ENCODE results near the gene ZWILCH.

DNA sequence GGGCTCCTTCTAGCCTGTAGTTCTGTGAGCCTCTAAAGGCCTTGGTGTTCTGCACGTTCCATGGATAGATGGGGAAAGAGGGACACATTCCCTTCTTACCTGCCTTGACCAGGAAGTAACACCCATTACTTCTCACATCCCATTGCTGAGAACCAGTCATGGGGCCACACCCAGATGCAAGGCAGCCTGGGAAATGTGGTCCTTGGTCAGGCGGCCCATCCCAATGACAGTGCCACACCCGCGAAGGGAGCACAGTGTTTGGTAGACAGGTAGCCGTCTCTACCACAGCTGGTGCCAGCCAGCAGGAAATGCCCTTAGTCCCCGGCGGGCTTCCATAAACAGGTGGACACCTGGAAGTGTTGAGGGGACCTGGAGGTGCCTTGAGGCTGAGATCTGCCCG, 83.8 kb downstream of the ZWILCH start:
- TF ChIP-seq POLR2A (conservative IDR thresholded peaks at IDR 0.05) (no peak), CBX5 (IDR thresholded peaks at IDR 0.05; ENCODE audit: borderline replicate concordance, low read depth) (no peak), HDAC1 (IDR thresholded peaks at IDR 0.05) (no peak), MAFK (IDR thresholded peaks at IDR 0.05; ENCODE audit: low read length) (no peak), ZFP36 (IDR thresholded peaks at IDR 0.05; ENCODE audit: low read depth, low read length, partially characterized antibody) (no peak), PTTG1 (tag; IDR thresholded peaks at IDR 0.05; ENCODE audit: low read depth) (no peak), TARDBP (IDR thresholded peaks at IDR 0.05) (no peak), FOXM1 (IDR thresholded peaks at IDR 0.05; ENCODE audit: low read depth) (no peak), FOXM1 (CRISPR knock-in tag; IDR thresholded peaks at IDR 0.05; ENCODE audit: low read depth) (no peak), SETDB1 (IDR thresholded peaks at IDR 0.05; ENCODE audit: low read length) (no peak)
- TF ChIP-seq, protein P1, sequence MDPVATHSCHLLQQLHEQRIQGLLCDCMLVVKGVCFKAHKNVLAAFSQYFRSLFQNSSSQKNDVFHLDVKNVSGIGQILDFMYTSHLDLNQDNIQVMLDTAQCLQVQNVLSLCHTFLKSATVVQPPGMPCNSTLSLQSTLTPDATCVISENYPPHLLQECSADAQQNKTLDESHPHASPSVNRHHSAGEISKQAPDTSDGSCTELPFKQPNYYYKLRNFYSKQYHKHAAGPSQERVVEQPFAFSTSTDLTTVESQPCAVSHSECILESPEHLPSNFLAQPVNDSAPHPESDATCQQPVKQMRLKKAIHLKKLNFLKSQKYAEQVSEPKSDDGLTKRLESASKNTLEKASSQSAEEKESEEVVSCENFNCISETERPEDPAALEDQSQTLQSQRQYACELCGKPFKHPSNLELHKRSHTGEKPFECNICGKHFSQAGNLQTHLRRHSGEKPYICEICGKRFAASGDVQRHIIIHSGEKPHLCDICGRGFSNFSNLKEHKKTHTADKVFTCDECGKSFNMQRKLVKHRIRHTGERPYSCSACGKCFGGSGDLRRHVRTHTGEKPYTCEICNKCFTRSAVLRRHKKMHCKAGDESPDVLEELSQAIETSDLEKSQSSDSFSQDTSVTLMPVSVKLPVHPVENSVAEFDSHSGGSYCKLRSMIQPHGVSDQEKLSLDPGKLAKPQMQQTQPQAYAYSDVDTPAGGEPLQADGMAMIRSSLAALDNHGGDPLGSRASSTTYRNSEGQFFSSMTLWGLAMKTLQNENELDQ (CRISPR knock-in tag; IDR thresholded peaks at IDR 0.05; ENCODE audit: borderline replicate concordance) = no peak
- TF ChIP-seq, protein P2, sequence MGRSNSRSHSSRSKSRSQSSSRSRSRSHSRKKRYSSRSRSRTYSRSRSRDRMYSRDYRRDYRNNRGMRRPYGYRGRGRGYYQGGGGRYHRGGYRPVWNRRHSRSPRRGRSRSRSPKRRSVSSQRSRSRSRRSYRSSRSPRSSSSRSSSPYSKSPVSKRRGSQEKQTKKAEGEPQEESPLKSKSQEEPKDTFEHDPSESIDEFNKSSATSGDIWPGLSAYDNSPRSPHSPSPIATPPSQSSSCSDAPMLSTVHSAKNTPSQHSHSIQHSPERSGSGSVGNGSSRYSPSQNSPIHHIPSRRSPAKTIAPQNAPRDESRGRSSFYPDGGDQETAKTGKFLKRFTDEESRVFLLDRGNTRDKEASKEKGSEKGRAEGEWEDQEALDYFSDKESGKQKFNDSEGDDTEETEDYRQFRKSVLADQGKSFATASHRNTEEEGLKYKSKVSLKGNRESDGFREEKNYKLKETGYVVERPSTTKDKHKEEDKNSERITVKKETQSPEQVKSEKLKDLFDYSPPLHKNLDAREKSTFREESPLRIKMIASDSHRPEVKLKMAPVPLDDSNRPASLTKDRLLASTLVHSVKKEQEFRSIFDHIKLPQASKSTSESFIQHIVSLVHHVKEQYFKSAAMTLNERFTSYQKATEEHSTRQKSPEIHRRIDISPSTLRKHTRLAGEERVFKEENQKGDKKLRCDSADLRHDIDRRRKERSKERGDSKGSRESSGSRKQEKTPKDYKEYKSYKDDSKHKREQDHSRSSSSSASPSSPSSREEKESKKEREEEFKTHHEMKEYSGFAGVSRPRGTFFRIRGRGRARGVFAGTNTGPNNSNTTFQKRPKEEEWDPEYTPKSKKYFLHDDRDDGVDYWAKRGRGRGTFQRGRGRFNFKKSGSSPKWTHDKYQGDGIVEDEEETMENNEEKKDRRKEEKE (IDR thresholded peaks at IDR 0.05; ENCODE audit: borderline replicate concordance in 1 of 2, control insufficient read depth in 1 of 2, low read depth in 2 of 2, low read length in 1 of 2) = no peak
- TF ChIP-seq, protein P3, sequence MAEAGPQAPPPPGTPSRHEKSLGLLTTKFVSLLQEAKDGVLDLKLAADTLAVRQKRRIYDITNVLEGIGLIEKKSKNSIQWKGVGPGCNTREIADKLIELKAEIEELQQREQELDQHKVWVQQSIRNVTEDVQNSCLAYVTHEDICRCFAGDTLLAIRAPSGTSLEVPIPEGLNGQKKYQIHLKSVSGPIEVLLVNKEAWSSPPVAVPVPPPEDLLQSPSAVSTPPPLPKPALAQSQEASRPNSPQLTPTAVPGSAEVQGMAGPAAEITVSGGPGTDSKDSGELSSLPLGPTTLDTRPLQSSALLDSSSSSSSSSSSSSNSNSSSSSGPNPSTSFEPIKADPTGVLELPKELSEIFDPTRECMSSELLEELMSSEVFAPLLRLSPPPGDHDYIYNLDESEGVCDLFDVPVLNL (CRISPR knock-in tag; IDR thresholded peaks at IDR 0.05; ENCODE audit: low read depth) = no peak
- TF ChIP-seq, protein P4, sequence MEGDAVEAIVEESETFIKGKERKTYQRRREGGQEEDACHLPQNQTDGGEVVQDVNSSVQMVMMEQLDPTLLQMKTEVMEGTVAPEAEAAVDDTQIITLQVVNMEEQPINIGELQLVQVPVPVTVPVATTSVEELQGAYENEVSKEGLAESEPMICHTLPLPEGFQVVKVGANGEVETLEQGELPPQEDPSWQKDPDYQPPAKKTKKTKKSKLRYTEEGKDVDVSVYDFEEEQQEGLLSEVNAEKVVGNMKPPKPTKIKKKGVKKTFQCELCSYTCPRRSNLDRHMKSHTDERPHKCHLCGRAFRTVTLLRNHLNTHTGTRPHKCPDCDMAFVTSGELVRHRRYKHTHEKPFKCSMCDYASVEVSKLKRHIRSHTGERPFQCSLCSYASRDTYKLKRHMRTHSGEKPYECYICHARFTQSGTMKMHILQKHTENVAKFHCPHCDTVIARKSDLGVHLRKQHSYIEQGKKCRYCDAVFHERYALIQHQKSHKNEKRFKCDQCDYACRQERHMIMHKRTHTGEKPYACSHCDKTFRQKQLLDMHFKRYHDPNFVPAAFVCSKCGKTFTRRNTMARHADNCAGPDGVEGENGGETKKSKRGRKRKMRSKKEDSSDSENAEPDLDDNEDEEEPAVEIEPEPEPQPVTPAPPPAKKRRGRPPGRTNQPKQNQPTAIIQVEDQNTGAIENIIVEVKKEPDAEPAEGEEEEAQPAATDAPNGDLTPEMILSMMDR (IDR thresholded peaks at IDR 0.05 in 2 of 3, conservative IDR thresholded peaks at IDR 0.05 in 1 of 3; ENCODE audit: insufficient read depth in 2 of 3, low read depth in 1 of 3, low read length in 3 of 3) = no peak
- TF ChIP-seq, protein P5, sequence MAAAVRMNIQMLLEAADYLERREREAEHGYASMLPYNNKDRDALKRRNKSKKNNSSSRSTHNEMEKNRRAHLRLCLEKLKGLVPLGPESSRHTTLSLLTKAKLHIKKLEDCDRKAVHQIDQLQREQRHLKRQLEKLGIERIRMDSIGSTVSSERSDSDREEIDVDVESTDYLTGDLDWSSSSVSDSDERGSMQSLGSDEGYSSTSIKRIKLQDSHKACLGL (CRISPR knock-in tag; IDR thresholded peaks at IDR 0.05; ENCODE audit: borderline replicate concordance, poor library complexity, severe bottlenecking) = no peak
